Prostate gland (tissue), 2 donors: ENCODE measurements around the gene MDFI. TPM values are rescaled to one million over a fixed set of nuclear protein-coding genes. Genes with fewer than 3 reads are reported as not detected.

Experiments
- DNase-seq: peaks from one replicate; pipeline ENCODE4 v3.0.0-alpha.2; 2019; ENCODE audit warnings: low spot score
- H3K27ac ChIP-seq, 2 donors: fragments of 200-600 bp; sonication (generic); 2 replicates each; pipeline ENCODE4 v1.5.1; 2017 to 2019
- H3K27me3 ChIP-seq: fragments of 200-600 bp; sonication (generic); replicated peaks from 2 replicates; pipeline ENCODE4 v1.5.1; 2019; ENCODE audit not compliant: insufficient read depth
- H3K36me3 ChIP-seq, 2 donors: fragments of 200-600 bp; sonication (generic); 1 replicate in 1 of 2; 2 replicates in 1 of 2; pipeline versions ENCODE4 v1.5.1 to v1.8.1; 2017 to 2019
- H3K4me1 ChIP-seq: fragments of 200-600 bp; sonication (generic); replicated peaks from 2 replicates; pipeline ENCODE4 v1.5.1; 2019
- H3K4me3 ChIP-seq, 2 donors: fragments of 200-600 bp; sonication (generic); 2 replicates each; pipeline ENCODE4 v1.5.1; 2017 to 2019
- H3K9me3 ChIP-seq: fragments of 200-600 bp; sonication (generic); 2 replicates; pipeline ENCODE4 v1.5.1; 2017
- POLR2A ChIP-seq: fragments of 450-650 bp; IDR thresholded peaks from one replicate; pipeline ENCODE4 v1.6.1; 2016; ENCODE audit warnings: antibody characterized with exemption, mild to moderate bottlenecking
- POLR2AphosphoS5 ChIP-seq: sonication (generic); formaldehyde crosslinking; IDR thresholded peaks from one replicate; pipeline ENCODE4 v1.6.1; 2017; ENCODE audit warnings: antibody characterized with exemption
- WGBS: methylation state at CpG from one replicate; pipeline ENCODE4 v1.1.5; 2018; 5-methylcytosine and 5-hydroxymethylcytosine counted together
- intact Hi-C: fragments of 100-400 bp; cut with DNase I; formaldehyde crosslinking; loops from one replicate; pipeline ENCODE4 v1.14.2; 2022
- total RNA-seq, 2 donors: library from RNA; depleted of rRNA; stranded (reverse); fragments of >200 nt; gene quantifications; one replicate each; pipeline ENCODE4 v1.1.0, GENCODE V29; 2016
- TF ChIP-seq, protein P1 (sequence below), 4 experiments: fragments of 200-600 bp in 2 of 4; fragments of 450-650 bp in 2 of 4; sonication (generic) in 2 of 4; IDR thresholded peaks; 1 replicate in 3 of 4; 2 replicates in 1 of 4; pipeline ENCODE4 v1.5.1; 2016 to 2019; ENCODE audit warnings: antibody characterized with exemption in 4 of 4, mild to moderate bottlenecking in 2 of 4, moderate library complexity in 2 of 4

MDFI gene
- total RNA-seq, 2 donors from 2014 or later = 31.8 to 77.9 TPM

GRCh38 chr6:41659935-41660334, 21.7 kb downstream of the MDFI start:
- no peaks in the 10 kb centered on the region for H3K36me3 ChIP-seq
- intact Hi-C loops = no loop called here
- TF ChIP-seq POLR2A (no peak), POLR2AphosphoS5 (no peak)
- TF ChIP-seq, protein P1, sequence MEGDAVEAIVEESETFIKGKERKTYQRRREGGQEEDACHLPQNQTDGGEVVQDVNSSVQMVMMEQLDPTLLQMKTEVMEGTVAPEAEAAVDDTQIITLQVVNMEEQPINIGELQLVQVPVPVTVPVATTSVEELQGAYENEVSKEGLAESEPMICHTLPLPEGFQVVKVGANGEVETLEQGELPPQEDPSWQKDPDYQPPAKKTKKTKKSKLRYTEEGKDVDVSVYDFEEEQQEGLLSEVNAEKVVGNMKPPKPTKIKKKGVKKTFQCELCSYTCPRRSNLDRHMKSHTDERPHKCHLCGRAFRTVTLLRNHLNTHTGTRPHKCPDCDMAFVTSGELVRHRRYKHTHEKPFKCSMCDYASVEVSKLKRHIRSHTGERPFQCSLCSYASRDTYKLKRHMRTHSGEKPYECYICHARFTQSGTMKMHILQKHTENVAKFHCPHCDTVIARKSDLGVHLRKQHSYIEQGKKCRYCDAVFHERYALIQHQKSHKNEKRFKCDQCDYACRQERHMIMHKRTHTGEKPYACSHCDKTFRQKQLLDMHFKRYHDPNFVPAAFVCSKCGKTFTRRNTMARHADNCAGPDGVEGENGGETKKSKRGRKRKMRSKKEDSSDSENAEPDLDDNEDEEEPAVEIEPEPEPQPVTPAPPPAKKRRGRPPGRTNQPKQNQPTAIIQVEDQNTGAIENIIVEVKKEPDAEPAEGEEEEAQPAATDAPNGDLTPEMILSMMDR (IDR thresholded peaks at IDR 0.05) = no peak
- no peaks in the 10 kb centered on the region for H3K4me1 ChIP-seq
- H3K4me3 ChIP-seq = no peak overlapping the region
- H3K27me3 ChIP-seq = no peaks in the 10 kb centered on the region
- DNase-seq = no peak
- 68% methylated on average over 7 of the region's 7 CpGs for WGBS
- H3K27ac ChIP-seq = no peak overlapping the region
- H3K9me3 ChIP-seq = no peaks in the 10 kb centered on the region

DNA sequence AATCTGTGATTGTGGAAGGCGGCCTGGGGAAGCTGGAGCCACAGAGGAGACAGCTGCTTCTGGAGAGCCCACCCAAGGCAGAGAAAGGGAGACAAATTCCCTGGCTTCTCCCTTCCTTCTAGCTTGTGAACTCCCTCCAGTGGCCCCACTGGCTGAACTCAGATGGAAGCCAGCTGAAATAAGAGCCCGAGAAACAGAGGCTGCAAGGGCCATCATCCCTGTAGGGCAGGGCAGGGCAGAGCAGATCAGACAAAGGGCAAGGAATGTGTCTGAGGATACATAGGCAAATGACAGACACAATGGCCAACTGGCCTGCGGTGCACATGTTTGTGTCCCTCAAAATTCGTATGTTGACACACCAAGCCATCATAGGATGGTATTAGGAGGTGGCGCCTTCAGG, 25.3 kb downstream of the MDFI start:
- no peaks in the 10 kb centered on the region for H3K36me3 ChIP-seq
- H3K4me3 ChIP-seq = no peak overlapping the region
- H3K27ac ChIP-seq = no peak overlapping the region
- no peak for DNase-seq
- TF ChIP-seq, protein P1 (IDR thresholded peaks at IDR 0.05) = no peak
- intact Hi-C loops = no loop called here
- H3K27me3 ChIP-seq = no peaks in the 10 kb centered on the region
- 85% methylated on average over 5 of the region's 5 CpGs for WGBS
- no peaks in the 10 kb centered on the region for H3K9me3 ChIP-seq
- H3K4me1 ChIP-seq = no peaks in the 10 kb centered on the region

GRCh38 chr6:41664271-41664670, 26.0 kb downstream of the MDFI start:
- Histone ChIP-seq H3K27me3 (no peaks in the 10 kb centered on the region), H3K36me3 (no peaks in the 10 kb centered on the region), H3K27ac (no peak overlapping the region), H3K4me1 (no peaks in the 10 kb centered on the region), H3K9me3 (no peaks in the 10 kb centered on the region), H3K4me3 (no peak overlapping the region)
- TF ChIP-seq POLR2AphosphoS5 (no peak), POLR2A (no peak)
- TF ChIP-seq, protein P1 (IDR thresholded peaks at IDR 0.05) = no peak
- WGBS = 86% methylated on average over 5 of the region's 5 CpGs
- no peak for DNase-seq
- intact Hi-C loops = no loop called here

DNA sequence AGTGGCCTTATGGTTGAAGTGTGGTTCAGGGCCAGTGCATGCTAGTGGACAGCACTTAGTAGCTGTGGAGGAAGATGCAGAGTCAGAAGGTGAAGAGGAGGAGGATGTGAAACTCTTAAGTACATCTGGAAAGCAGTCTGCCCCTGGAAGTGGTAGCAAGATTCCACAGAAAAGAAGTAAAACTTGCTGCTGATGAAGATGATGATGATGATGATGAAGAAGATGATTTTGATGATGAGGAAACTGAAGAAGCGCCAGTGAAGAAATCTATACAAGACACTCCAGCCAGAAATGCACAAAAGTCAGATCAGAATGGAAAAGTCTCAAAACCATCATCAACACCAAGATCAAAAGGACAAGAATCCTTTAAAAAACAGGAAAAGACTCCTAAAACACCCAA, 28.9 kb downstream of the MDFI start:
- intact Hi-C loops = no loop called here
- WGBS = 94% methylated on average over 1 of the region's 1 CpG
- Histone ChIP-seq H3K4me3 (no peak overlapping the region), H3K4me1 (no peaks in the 10 kb centered on the region), H3K36me3 (no peaks in the 10 kb centered on the region), H3K27me3 (no peaks in the 10 kb centered on the region), H3K27ac (no peak overlapping the region), H3K9me3 (no peaks in the 10 kb centered on the region)
- TF ChIP-seq POLR2AphosphoS5 (no peak), POLR2A (no peak)
- TF ChIP-seq, protein P1 (IDR thresholded peaks at IDR 0.05) = no peak
- no peak for DNase-seq

- intact Hi-C loops = no loop called here
- DNase-seq = no peak
- Histone ChIP-seq H3K4me1 (no peaks in the 10 kb centered on the region), H3K27me3 (no peaks in the 10 kb centered on the region), H3K27ac (no peak overlapping the region), H3K36me3 (no peaks in the 10 kb centered on the region), H3K9me3 (no peaks in the 10 kb centered on the region), H3K4me3 (no peak overlapping the region)
- WGBS = 95% methylated on average over 2 of the region's 2 CpGs
- TF ChIP-seq, protein P1 (IDR thresholded peaks at IDR 0.05) = no peak
- TF ChIP-seq POLR2AphosphoS5 = no peak
- no peak for TF ChIP-seq POLR2A
Measured at GRCh38 chr6:41668968-41669367, 30.7 kb downstream of the MDFI start.
